ENCODE data around the gene PDE6H.

DNA sequence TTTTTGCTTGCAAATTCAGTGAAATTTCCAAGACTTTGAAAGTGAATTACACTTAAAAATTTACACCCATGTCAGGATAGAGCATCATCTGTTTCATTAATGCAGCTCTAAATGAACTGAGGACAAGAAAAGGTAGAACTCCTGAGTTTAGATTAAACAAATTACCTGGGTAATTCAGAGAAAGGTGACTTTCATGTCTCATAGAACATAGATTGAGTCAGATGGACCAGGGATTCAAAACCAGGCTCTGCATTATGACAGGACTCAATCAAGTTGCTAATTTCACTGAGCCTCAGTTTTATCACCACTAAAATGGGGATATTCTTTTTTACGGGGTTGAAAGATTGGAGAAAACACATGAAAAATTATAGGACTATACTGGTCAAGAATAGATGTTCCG is 15.9 kb upstream of the PDE6H start:
- TF ChIP-seq CTCF (conservative IDR thresholded peaks at IDR 0.05; ENCODE audit: low read length) (no peak), EZH2phosphoT487 (IDR thresholded peaks at IDR 0.05; ENCODE audit: borderline replicate concordance) (no peak)

Measured in Loucy (cell line).